Transverse colon (tissue), 4 donors: Measurements from ENCODE around the gene CD151. TPM values are rescaled to one million over a fixed set of nuclear protein-coding genes. Genes with fewer than 3 reads are reported as not detected.

Experiments
- DNase-seq: peaks from one replicate; pipeline ENCODE4 v3.0.0-alpha.2; 2019
- H3K27ac ChIP-seq, 4 donors: fragments of 200-600 bp; sonication (generic); 2 replicates each; pipeline ENCODE4 v1.5.1; 2016 to 2018; ENCODE audit warnings: inconsistent platforms in 4 of 4
- H3K27me3 ChIP-seq: fragments of 200-600 bp; sonication (generic); 2 replicates; pipeline ENCODE4 v1.5.1; 2017; ENCODE audit warnings: inconsistent platforms
- H3K36me3 ChIP-seq, 4 donors: fragments of 200-600 bp; sonication (generic); 2 replicates each; pipeline ENCODE4 v1.5.1; 2017 to 2019; ENCODE audit warnings: inconsistent platforms in 4 of 4
- H3K4me1 ChIP-seq, 4 donors: fragments of 200-600 bp; sonication (generic); 2 replicates each; pipeline ENCODE4 v1.5.1; 2017 to 2020; ENCODE audit warnings: inconsistent platforms in 4 of 4
- H3K4me3 ChIP-seq, 4 donors: fragments of 200-600 bp; sonication (generic); 1 replicate in 1 of 4; 2 replicates in 3 of 4; pipeline versions ENCODE4 v1.5.1 to v1.6.1; 2017 to 2019; ENCODE audit warnings: inconsistent platforms in 4 of 4
- H3K9me3 ChIP-seq, 2 donors: fragments of 200-600 bp; sonication (generic); 2 replicates each; pipeline ENCODE4 v1.5.1; 2017 to 2019; ENCODE audit warnings: inconsistent platforms in 2 of 2
- CTCF ChIP-seq, 5 experiments: fragments of 200-600 bp in 3 of 5; fragments of 450-650 bp in 2 of 5; sonication (generic) in 3 of 5; IDR thresholded peaks; 1 replicate in 2 of 5; 2 replicates in 3 of 5; pipeline ENCODE4 v1.5.1; 2016 to 2017; ENCODE audit warnings: antibody characterized with exemption in 5 of 5, inconsistent platforms in 3 of 5, mild to moderate bottlenecking in 2 of 5, moderate library complexity in 1 of 5
- EP300 ChIP-seq: sonication (generic); formaldehyde crosslinking; IDR thresholded peaks from one replicate; pipeline ENCODE4 v1.6.1; 2017; ENCODE audit warnings: antibody characterized with exemption, low read depth
- POLR2A ChIP-seq: fragments of 450-650 bp; IDR thresholded peaks from one replicate; pipeline ENCODE4 v1.6.1; 2016; ENCODE audit warnings: antibody characterized with exemption, mild to moderate bottlenecking, moderate library complexity
- POLR2AphosphoS5 ChIP-seq, 3 donors: sonication (generic); formaldehyde crosslinking; IDR thresholded peaks; one replicate each; pipeline ENCODE4 v1.6.1; 2016; ENCODE audit warnings: antibody characterized with exemption in 3 of 3
- WGBS, 2 donors: methylation state at CpG; one replicate each; pipeline ENCODE4 v1.1.5; 2018; ENCODE audit warnings: low coverage in 1 of 2; 5-methylcytosine and 5-hydroxymethylcytosine counted together
- in situ Hi-C, 4 donors: fragments of 200-750 bp; cut with MboI; loops; one replicate each; pipeline versions ENCODE4 v1.15.0 to v1.15.1; 2017; ENCODE audit warnings: low sequenced_read_pairs in 3 of 4, low pct_ligation_motif_present in 1 of 4, low pct_unique_long_range_greater_than_20kb in 1 of 4
- intact Hi-C: fragments of 100-400 bp; cut with DNase I; formaldehyde crosslinking; loops from one replicate; pipeline ENCODE4 v1.15.1; 2023; ENCODE audit warnings: low total_unique reads
- total RNA-seq, 4 donors: library from RNA; depleted of rRNA; stranded (reverse); fragments of >200 nt; gene quantifications; one replicate each; pipeline ENCODE4 v1.1.0, GENCODE V29; 2016

CD151 gene
- total RNA-seq, 4 donors from 2014 or later = 252 to 650 (median 429) TPM

- peaks cover 0 to 8% (median 2%) of the 10 kb centered on the region in 4 donors for H3K36me3 ChIP-seq
- in situ Hi-C loops = loop anchor here in 1 of 4 donors (25.0 kb wide), 1 partner anchor 632 kb away; no protein-coding TSS in a partner anchor
- intact Hi-C loops = no loop called here
- TF ChIP-seq CTCF (IDR thresholded peaks at IDR 0.05) = no peak
- no peak for TF ChIP-seq POLR2AphosphoS5 (IDR thresholded peaks at IDR 0.05)
- no peak for TF ChIP-seq POLR2A
- no peak for TF ChIP-seq EP300
- DNase-seq = no peak
- no peak overlapping the region for H3K27ac ChIP-seq
- H3K9me3 ChIP-seq = no peaks in the 10 kb centered on the region
- H3K4me3 ChIP-seq = no peak overlapping the region
- 85 to 91% methylated on average over 4 to 14 of the region's 14 CpGs for WGBS, 2 donors
- no peaks in the 10 kb centered on the region for H3K27me3 ChIP-seq
- H3K4me1 ChIP-seq = no peaks in the 10 kb centered on the region
These were observed 47.7 kb downstream of the CD151 start for GRCh38 chr11:880447-880846.

- no peak overlapping the region for H3K4me3 ChIP-seq
- no peaks in the 10 kb centered on the region for H3K4me1 ChIP-seq
- no peak for TF ChIP-seq POLR2A
- TF ChIP-seq POLR2AphosphoS5 (IDR thresholded peaks at IDR 0.05) = no peak
- TF ChIP-seq EP300 = no peak
- TF ChIP-seq CTCF (IDR thresholded peaks at IDR 0.05) = no peak
- 90 to 92% methylated on average over 2 to 14 of the region's 14 CpGs for WGBS, 2 donors
- peaks cover 0 to 8% (median 2%) of the 10 kb centered on the region in 4 donors for H3K36me3 ChIP-seq
- DNase-seq = no peak
- in situ Hi-C loops = loop anchor here in 1 of 4 donors (25.0 kb wide), 1 partner anchor 630 kb away; no protein-coding TSS in a partner anchor
- H3K9me3 ChIP-seq = no peaks in the 10 kb centered on the region
- intact Hi-C loops = no loop called here
- H3K27ac ChIP-seq = no peak overlapping the region
- H3K27me3 ChIP-seq = no peaks in the 10 kb centered on the region
These were observed 49.8 kb downstream of the CD151 start for GRCh38 chr11:882596-882995.

- Histone ChIP-seq H3K9me3 (no peaks in the 10 kb centered on the region), H3K4me3 (no peak overlapping the region), H3K27ac (no peak overlapping the region), H3K4me1 (no peaks in the 10 kb centered on the region), H3K27me3 (no peaks in the 10 kb centered on the region), H3K36me3 (peaks cover 0 to 8% (median 2%) of the 10 kb centered on the region in 4 donors)
- intact Hi-C loops = no loop called here
- DNase-seq = no peak
- in situ Hi-C loops = loop anchor here in 1 of 4 donors (25.0 kb wide), 1 partner anchor 629 kb away; no protein-coding TSS in a partner anchor
- TF ChIP-seq EP300 = no peak
- TF ChIP-seq CTCF (IDR thresholded peaks at IDR 0.05) = no peak
- TF ChIP-seq POLR2AphosphoS5 (IDR thresholded peaks at IDR 0.05) = no peak
- no CpG with 5 or more reads among the region's 10 CpGs for WGBS, 2 donors
These were observed 50.8 kb downstream of the CD151 start for GRCh38 chr11:883527-883926.

GRCh38 chr11:884578-885070 is 51.9 kb downstream of the CD151 start:
- peaks cover 0 to 8% (median 0%) of the 10 kb centered on the region in 4 donors for H3K36me3 ChIP-seq
- TF ChIP-seq POLR2AphosphoS5 (IDR thresholded peaks at IDR 0.05) (no peak), EP300 (no peak), POLR2A (no peak), CTCF (IDR thresholded peaks at IDR 0.05) (no peak)
- intact Hi-C loops (no loop called here), in situ Hi-C loops (loop anchor here in 1 of 4 donors (25.0 kb wide), 1 partner anchor 628 kb away; no protein-coding TSS in a partner anchor)
- no peak overlapping the region for H3K27ac ChIP-seq
- no peaks in the 10 kb centered on the region for H3K27me3 ChIP-seq
- no peaks in the 10 kb centered on the region for H3K9me3 ChIP-seq
- DNase-seq = no peak
- WGBS, 2 donors = 79% methylated on average over 7 of the region's 16 CpGs; no CpG with 5 or more reads in 1 of the 2 donors
- H3K4me3 ChIP-seq = no peak overlapping the region
- no peaks in the 10 kb centered on the region for H3K4me1 ChIP-seq
